Ishikawa (cell line): ENCODE data around the gene RBM27.

Source experiments
- EP300 ChIP-seq: IDR thresholded peaks from 2 replicates; pipeline ENCODE4 v1.6.1; 2012; ENCODE audit warnings: borderline replicate concordance
- RAD21 ChIP-seq: IDR thresholded peaks from 2 replicates; pipeline ENCODE4 v1.6.1; 2012; ENCODE audit warnings: low read depth
- TF ChIP-seq, protein P1 (sequence below): IDR thresholded peaks from 2 replicates; pipeline ENCODE4 v1.6.1; 2012

DNA sequence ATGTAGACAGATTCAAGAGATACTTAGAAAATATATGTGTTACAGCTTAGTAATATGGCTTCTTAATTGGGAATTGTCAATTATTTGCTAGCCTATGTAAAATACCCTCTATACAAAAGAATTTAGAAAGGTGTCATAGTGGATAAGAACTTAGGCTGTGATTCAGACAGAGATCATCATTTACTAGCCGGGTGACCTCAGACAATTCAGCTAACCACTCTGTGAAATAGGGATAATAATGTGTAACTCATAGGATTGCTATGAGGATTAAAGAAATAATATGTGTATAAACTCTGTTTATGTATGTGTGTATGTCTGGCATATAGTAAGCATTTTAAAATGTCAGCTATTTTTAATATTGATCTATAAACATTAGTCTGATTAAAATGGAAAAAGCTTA lies 15.0 kb upstream of the RBM27 start:
- TF ChIP-seq RAD21 (no peak), EP300 (no peak)
- TF ChIP-seq, protein P1, sequence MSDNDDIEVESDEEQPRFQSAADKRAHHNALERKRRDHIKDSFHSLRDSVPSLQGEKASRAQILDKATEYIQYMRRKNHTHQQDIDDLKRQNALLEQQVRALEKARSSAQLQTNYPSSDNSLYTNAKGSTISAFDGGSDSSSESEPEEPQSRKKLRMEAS = no peak
